ENCODE data around the gene IMPDH1.

- TF ChIP-seq, protein P1, sequence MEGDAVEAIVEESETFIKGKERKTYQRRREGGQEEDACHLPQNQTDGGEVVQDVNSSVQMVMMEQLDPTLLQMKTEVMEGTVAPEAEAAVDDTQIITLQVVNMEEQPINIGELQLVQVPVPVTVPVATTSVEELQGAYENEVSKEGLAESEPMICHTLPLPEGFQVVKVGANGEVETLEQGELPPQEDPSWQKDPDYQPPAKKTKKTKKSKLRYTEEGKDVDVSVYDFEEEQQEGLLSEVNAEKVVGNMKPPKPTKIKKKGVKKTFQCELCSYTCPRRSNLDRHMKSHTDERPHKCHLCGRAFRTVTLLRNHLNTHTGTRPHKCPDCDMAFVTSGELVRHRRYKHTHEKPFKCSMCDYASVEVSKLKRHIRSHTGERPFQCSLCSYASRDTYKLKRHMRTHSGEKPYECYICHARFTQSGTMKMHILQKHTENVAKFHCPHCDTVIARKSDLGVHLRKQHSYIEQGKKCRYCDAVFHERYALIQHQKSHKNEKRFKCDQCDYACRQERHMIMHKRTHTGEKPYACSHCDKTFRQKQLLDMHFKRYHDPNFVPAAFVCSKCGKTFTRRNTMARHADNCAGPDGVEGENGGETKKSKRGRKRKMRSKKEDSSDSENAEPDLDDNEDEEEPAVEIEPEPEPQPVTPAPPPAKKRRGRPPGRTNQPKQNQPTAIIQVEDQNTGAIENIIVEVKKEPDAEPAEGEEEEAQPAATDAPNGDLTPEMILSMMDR (IDR thresholded peaks at IDR 0.05) = no peak
- no peak for TF ChIP-seq POLR2A (IDR thresholded peaks at IDR 0.05)
These were observed 26.0 kb downstream of the IMPDH1 start for GRCh38 chr7:128383776-128384175.

All from testis (tissue), 2 donors.